Stimulated activated CD4-positive, alpha-beta T cell treated with anti-CD3 and anti-CD28 coated beads, Interleukin-12 subunit alpha, Interleukin-12 subunit beta, amount 100 ng/mL, for 48 hours (primary cell): ENCODE data around the gene PRC1.
"Not testable (repeated sequence)": the region's sequence is repeated elsewhere in the genome, so short reads cannot be mapped to it uniquely, and the experiment has no call there.

Experiments
- DNase-seq, 3 donors: peaks; one replicate each; pipeline ENCODE4 v3.0.0-alpha.2; 2020; ENCODE audit warnings: low read depth in 2 of 3, low spot score in 1 of 3

Gene PRC1

DNA sequence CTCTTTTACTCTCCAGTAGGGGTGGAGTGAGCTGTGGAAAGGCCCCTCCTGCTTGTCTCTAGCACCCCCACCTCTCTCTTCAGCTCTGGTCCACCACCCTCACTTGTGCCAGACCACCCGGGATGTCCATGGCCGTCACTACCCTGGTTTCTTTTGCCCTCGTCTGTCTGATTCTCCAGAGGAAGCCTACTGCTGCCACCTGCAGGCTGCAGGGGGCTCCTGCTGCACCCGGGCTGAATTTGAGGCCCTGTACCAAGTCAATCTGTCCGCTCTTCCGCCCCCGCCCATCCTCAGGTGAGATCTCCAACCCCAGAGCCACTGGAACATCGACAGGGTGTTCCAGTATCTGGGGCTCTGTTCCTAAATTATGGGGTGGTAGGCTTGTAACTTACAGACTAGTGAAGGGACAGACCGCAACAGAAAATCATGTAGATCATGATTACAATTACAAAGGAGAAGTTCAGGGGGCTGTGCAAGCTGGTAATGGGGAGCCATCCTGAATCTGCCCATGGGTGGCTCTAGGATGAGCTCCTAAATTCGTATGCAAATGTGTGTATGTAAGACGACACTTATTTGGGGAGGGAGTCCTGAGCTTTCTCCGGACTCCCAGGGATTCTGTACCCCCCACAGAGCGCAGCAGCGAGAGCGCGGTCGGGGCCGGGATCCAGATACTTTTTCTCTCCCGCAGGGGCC is 59.9 kb downstream of the PRC1 start:
- DNase-seq = peak; percentile 81 to 85 (median 83)

DNA sequence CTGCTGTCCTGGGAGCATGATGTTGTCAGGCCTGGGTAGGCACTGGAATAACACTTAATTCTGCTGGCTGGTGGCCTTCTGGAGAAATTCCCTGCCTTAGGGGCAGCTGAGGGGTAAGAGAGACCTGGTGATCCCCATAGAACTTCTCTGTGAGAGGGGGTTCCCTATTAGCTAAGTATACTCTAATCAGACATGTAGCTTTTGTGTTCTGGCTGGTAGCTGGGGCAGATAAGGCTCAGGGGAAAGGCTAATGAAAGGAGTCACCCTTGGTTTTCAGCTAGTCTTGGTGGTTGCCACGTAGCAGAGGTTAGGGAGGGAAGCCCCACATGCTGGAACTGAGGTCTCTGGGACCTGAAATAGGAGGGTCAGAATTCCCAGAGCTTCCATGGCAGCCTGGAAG is 61.0 kb downstream of the PRC1 start:
- no peak for DNase-seq

DNA sequence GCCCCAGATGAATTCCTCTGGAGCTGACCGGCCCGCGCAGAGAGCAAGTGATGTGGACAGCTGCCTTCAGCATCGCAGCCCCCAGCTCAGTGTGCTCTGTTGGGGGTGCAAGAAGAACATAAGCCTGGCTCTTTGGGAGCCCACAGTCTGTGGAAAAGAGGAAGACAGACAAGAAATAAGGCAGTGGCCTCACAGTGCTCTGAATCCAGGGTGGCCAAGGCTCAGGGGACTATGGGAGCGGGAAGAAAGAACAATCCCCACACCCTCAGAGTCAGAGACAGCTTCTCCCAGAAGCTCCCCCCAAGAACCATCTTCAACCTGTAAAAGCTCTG is 61.7 kb downstream of the PRC1 start:
- DNase-seq = no peak

DNA sequence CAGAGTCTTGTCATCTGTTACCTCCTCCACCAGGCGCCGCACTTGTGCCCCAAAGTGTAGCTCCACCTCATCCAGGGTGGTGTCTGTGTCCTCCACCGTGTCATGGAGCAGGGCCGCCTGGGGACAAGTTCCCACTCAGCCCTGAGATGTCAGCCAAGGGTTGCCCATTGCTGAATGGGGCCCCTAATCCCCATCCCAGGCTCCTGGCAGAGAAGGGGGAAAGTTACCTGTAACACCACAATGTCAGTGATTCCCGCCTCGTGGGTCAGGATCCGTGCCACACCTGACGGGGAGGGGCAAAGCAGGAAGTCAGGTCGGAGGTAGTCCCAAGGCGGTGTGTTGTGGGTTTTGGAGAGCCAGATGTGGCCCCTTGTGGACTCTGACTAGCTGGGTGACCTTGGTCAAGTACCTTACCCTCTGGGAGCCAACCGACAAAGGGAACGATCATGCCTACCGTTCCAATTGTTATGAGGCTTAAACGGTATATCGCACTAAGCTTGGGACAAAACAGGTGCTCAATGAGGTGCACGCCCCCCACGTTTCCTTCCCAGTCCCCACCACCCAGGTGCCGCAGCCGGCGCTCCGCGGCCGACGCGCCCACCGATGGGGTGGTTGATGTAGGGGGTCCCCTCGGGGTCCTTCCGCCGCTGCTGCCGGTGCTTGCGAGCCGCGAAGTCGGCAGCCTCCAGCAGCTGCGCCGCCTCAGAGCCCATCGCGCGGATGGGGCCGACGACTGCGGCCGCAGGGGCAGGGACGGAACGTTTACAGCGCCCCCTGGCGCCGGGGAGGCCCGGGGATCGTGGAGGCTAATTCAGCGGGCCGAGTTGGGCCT is 62.3 kb downstream of the PRC1 start, which contains the start of gene HDDC3:
Gene HDDC3, minus strand, starts transcription at position 722 of the 832 bp plus-strand sequence. Its CDS starts 9 bp downstream, at position 713.
- DNase-seq = peak; percentile 82 to 95 (median 90)

DNA sequence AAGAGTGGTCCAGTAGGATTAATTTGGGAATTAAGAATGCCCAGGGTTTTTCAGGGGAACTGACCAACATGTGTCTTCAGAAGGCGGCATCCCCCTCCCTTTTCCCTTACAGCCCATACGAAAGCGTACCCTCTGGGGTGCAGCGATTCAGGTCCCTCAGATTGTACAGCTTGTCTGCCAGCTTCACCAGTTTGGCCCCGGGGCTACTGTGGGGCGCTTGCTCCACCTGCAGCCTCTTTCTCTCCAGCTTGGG is 62.8 kb downstream of the PRC1 start:
- no peak for DNase-seq

DNA sequence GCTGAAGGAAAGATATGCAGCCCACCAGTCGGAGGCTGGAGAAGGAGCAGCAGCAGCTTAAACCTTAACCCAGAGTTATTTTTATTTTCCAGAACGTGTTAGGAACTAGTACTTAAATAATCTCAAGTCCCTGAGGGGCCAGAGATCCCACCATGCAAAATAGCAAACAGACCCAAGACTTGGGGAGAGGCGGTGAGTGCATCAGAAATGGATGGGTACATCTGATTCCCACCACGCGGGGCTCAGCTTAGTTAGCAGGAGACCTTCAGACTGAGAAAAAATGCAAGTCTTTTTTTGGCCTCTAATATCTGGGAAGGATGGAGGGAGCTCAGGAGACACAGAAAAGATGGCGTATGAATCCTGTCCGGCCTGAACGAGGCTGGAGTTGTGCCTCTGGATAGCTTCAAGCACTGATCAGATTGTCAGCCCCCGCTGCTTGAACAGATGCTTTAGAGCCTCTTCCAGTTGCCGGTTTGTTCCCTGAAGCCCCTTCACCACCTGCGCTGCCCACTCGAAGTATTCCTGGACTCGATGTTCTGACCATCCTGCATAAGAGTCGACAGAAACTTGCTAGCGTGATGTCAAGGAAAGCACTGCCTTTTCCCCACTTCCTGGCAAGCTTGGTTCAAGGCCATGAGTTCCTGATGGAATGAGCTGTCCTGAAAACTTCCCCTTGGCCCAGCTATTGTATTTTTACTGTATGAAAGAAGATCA is 63.3 kb downstream of the PRC1 start:
- no peak for DNase-seq

DNA sequence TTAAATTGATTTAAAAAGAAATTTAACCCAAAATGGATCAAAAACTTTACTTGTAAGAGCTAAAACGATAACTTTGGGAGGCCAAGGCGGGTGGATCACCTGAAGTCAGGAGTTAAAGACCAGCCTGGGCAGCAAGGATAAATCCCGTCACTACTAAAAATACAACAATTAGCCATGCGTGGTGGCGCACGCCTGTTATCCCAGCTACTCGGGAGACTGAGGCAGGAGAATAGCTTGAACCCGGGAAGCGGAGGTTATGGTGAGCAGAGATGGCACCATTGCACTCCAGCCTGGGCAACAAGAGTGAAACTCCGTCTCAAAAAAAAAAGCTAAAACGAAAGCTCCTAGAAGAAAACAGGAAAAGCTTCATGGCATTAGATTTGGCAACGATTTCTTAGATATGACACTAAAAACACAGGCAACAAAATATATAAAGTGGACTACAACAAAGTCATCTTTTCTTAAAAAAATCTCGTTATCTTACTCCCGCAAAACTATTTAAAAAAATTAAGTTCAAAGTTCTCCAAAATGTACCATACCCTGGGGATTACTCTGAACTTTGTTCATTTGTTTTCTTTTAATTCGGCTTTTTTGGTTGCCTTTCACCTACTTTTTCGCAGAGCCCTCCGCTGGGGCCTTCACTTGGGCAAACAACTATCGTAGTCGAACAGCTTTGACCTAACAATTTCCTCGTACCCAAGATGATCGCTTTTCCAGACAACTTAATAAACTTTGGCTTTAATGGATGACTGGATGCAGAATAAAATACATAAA is 64.9 kb downstream of the PRC1 start:
- no peak for DNase-seq

DNA sequence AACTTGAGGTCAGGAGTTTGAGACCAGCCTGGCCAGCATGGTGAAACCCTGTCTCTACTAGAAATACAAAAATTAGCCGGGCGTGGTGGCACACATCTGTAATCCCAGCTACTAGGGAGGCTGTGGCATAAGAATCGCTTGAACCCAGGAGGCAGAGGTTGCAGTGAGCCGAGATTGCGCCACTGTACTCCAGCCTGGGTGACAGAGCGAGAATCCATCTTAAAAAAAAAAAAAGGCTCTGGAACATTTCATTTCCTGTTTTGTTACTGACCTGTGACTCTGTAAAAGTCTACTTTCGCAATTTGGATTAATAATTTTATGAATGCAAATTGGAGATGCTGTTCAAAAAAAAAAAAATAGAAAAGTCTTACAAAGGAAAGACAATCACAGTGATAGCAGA is 66.2 kb downstream of the PRC1 start:
- not testable (repeated sequence) for DNase-seq

DNA sequence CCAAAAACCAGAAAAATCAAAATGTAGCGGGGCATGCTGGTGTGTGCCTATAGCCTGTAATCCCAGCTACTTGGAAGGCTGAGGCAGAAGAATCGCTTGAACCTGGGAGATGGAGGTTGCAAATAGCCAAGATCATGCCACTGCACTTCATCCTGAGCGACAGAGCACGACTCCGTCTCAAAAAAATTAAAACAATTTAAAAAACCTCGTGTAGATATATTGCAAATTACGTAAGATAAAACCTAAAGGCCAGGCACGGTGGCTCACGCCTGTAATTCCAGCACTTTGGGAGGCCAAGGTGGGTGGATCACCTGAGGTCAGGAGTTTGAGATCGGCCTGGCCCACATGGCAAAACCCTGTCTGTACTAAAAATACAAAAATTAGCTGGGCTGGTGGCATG is 67.6 kb downstream of the PRC1 start:
- DNase-seq = not testable (repeated sequence)

DNA sequence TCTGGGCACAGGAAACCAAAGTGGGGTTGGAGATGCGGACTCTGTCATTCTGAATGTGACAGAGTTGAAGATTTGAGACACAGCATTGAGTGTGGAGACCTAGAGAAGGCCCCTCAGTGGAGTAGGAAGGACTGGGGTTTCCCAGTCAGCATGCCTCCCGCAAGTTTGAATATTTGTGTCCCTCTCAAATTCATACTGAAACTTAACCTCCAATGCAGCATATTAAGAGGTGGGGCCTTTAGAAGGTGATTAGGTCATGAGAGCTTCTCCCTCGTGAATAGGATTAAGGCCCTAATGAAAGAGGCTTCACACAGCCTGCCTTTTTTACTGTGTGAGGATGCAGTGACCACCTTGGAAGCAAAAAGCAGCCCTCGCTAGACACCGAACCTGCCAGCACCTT is 70.0 kb downstream of the PRC1 start:
- DNase-seq = no peak

DNA sequence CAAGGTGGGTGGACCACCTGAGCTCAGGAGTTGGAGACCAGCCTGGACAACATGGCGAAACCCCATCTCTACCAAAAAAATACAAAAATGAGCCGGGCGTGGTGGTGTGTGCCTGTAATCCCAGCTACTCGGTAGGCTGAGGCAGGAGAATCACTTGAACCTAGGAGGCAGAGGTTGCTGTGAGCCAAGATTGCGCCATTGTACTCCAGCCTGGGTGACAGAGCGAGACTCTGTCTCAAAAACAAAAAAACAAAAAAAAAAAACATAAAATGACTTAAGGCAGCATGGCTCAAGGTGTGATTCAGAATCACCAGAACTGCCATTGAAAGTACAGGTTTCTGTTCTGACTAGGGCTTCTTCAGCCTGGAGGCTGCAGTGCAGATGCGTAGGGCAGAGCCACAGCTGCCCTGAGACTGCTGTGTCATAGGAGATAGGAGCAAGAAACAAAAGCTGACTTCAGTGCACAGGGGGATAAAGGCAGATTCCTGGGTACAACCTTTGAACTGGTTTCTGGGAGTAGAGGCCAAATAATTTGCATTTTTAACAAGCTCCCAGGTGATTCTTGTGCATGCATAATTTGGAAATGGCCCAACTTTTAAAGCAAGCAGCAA is 71.5 kb downstream of the PRC1 start:
- not testable (repeated sequence) for DNase-seq

DNA sequence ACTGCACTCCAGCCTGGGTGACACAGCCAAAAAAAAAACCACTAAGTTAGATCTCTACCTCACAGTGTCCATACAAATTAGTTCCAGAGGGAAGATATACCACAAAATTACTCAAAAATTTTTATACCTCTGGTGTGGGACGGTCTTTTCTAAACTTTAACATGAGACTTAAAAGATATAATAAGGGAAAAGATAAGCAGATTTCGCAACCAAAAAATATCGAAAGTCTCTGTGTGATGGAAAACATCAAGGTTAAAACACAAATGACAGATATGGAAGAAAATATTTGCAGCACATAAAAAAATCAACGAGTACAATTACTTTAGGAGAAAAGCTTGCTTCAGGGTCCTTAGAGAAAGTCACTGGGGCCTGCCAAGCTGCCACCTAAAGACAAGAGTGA is 72.4 kb downstream of the PRC1 start:
- no peak for DNase-seq

DNA sequence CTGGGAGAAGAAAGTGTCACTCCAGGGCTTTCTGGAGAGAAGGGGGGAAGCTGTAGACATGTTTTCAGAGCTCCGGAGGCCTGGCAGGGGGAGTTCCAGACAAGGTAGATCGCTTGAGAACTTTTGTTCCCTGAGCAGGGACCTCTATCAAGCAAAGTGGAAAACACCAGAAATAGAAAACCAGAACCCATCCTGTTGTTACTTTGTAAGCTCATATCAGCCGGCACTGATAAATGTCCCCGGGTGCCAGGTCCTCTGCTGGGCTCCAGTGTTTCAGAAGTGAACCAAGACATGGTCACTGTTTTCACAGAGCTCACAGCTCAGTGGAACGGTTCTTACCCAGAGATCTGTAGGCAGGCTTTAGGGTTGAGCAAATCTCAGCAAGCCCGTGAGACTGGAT is 75.5 kb downstream of the PRC1 start:
- DNase-seq = no peak

DNA sequence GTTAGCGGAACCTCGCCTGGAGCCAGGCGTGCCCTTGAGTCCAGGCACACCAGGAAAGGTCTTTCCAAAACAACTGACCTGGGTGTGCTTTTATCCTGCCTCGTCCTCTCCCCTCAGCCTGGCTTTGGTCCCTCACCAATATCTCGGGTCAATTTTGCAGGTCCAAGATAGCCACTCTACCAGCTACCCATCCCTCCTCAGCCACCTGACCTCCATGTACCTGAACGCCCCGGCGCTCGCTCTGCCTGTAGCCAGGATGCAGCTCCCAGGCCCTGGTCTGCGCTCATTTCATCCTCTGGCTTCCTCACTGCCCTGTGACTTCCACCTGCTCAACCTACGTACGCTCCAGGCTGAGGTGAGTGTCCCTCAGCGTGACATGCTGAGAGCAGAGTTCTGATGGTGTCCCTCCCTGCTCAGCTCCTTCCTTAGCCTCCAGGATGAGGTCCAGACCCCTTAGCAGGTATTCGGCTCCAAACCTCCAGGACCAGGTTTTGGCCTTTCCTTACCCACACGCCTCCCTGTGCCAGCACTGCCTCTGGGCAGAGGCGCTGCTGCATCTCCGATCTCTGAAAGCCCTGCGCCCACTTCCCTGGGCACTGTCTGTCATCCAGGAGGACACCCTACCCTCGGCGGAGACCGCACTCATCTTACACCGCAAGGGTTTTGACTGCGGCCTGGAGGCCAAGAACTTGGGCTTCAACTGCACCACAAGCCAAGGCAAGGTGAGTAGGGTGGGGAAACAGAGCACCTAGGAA is 76.1 kb downstream of the PRC1 start:
- DNase-seq = no peak

DNA sequence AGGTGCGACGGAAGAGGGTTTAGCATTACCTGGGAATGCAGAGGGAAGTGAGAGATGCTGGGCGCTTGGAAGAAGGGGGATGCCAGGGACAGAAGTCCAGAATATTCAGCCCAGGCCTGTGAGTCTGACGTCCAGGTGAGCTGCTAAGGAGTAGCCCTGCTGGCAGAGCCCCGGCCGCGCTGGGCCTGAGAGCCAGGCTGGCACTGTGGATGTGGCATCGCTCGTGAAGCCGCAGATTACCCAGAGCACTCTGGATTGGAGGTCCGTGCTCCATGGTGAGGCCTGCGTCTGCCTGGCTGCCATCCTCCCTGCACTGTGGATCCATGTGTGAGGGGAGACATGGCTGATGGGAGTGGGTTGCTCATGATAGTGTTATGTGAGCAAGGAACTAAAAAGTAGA is 76.8 kb downstream of the PRC1 start:
- DNase-seq = no peak

DNA sequence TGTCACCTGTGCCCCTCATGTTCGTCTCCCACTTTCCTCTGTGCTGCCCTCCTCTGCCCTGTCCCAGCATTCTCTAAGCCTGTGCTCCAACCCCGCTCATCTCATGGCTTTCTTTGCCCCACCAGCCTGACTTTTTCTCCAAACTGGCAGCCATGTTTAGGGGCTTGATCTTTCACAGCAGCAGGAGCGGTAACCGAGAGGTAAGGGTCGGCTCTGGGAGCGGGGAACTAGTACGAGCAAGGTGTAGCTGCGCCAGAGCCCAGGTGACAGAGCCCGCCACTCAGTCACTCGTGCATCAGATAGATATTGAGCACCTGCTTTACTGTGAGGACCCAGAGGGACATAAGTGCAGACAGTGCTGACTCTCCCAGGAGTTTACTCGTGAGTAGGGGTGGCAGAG is 77.9 kb downstream of the PRC1 start:
- no peak for DNase-seq
